ENCODE results near the gene FAM110C.
"Not testable (repeated sequence)": the region's sequence is repeated elsewhere in the genome, so short reads cannot be mapped to it uniquely, and the experiment has no call there.

FAM110C gene

DNA sequence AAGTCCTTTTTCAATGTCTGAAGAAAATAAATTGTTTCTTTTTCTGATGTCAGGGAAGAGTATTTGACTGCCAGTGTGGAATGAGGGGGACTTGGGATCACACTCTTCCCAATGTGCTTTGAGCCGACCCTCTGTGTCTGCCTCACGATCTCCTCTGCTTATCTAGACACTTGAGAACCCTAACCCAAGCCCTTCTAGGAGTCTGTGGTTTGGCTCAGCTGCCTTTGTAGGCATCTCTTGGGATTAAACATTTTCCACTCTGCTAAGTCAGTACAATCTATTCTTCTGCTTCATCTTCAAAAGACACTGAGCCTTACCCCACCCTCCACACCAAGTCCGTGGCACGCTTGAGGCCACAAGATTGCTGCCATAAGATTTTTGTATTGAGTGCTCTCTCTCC, 19.4 kb downstream of the FAM110C start:
- Histone ChIP-seq H3K4me2 (ENCODE audit: low read length) (no peak overlapping the region), H3K9me3 (ENCODE audit: low read length) (no peaks in the 10 kb centered on the region), H3K27ac (ENCODE audit: low read depth, low read length, poor library complexity, severe bottlenecking) (no peak overlapping the region), H3K9me2 (ENCODE audit: low read depth, low read length) (no peaks in the 10 kb centered on the region), H3K4me3 (ENCODE audit: low read depth, low read length, poor library complexity, severe bottlenecking) (no peak overlapping the region), H3F3A (ENCODE audit: insufficient read depth, low read length) (no peaks in the 10 kb centered on the region), H3K9ac (ENCODE audit: low read length) (no peak overlapping the region), H3K27me3 (ENCODE audit: insufficient read depth, low read length) (no peaks in the 10 kb centered on the region), H3K4me1 (ENCODE audit: insufficient read depth, low read length, severe bottlenecking) (no peaks in the 10 kb centered on the region), H4K20me1 (ENCODE audit: insufficient read depth, low read length) (no peaks in the 10 kb centered on the region), H2AFZ (ENCODE audit: low read length) (no peak overlapping the region), H3K36me3 (ENCODE audit: insufficient read depth, low read length) (no peaks in the 10 kb centered on the region), H3K79me2 (ENCODE audit: insufficient read depth, low read length) (no peaks in the 10 kb centered on the region)
- no peak for TF ChIP-seq EZH2 (IDR thresholded peaks at IDR 0.05; ENCODE audit: borderline replicate concordance, low read length)
- TF ChIP-seq, protein P1, sequence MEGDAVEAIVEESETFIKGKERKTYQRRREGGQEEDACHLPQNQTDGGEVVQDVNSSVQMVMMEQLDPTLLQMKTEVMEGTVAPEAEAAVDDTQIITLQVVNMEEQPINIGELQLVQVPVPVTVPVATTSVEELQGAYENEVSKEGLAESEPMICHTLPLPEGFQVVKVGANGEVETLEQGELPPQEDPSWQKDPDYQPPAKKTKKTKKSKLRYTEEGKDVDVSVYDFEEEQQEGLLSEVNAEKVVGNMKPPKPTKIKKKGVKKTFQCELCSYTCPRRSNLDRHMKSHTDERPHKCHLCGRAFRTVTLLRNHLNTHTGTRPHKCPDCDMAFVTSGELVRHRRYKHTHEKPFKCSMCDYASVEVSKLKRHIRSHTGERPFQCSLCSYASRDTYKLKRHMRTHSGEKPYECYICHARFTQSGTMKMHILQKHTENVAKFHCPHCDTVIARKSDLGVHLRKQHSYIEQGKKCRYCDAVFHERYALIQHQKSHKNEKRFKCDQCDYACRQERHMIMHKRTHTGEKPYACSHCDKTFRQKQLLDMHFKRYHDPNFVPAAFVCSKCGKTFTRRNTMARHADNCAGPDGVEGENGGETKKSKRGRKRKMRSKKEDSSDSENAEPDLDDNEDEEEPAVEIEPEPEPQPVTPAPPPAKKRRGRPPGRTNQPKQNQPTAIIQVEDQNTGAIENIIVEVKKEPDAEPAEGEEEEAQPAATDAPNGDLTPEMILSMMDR (IDR thresholded peaks at IDR 0.05; ENCODE audit: low read length): no peak

DNA sequence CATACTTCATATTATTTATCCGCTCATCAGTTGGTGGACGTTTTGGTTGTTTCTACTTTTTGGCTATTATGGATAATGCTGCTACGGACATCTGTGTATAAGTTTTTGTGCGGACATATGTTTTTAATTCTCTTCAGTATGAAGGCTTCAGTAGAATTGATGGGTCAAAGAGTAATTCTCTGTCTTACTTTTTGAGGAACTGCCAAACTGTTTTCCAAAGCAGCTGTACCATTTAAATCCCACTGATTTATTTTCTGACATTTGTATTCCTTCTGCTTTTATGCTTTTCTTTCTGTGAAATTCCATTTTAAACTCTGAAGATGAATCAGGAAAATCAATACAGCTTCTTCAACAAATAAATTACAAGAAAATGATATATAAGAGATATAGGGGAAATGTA, 20.8 kb downstream of the FAM110C start:
- Histone ChIP-seq H3K9ac (ENCODE audit: low read length) (no peak overlapping the region), H3K9me3 (ENCODE audit: low read length) (no peaks in the 10 kb centered on the region), H3K79me2 (ENCODE audit: insufficient read depth, low read length) (no peaks in the 10 kb centered on the region), H3K4me1 (ENCODE audit: insufficient read depth, low read length, severe bottlenecking) (no peaks in the 10 kb centered on the region), H3K9me2 (ENCODE audit: low read depth, low read length) (no peaks in the 10 kb centered on the region), H3K4me3 (ENCODE audit: low read depth, low read length, poor library complexity, severe bottlenecking) (no peak overlapping the region), H4K20me1 (ENCODE audit: insufficient read depth, low read length) (no peaks in the 10 kb centered on the region), H3K27ac (ENCODE audit: low read depth, low read length, poor library complexity, severe bottlenecking) (no peak overlapping the region), H3K36me3 (ENCODE audit: insufficient read depth, low read length) (no peaks in the 10 kb centered on the region), H3F3A (ENCODE audit: insufficient read depth, low read length) (no peaks in the 10 kb centered on the region), H3K27me3 (ENCODE audit: insufficient read depth, low read length) (no peaks in the 10 kb centered on the region), H3K4me2 (ENCODE audit: low read length) (no peak overlapping the region), H2AFZ (ENCODE audit: low read length) (no peak overlapping the region)
- no peak for TF ChIP-seq EZH2 (IDR thresholded peaks at IDR 0.05; ENCODE audit: borderline replicate concordance, low read length)
- TF ChIP-seq, protein P1 (IDR thresholded peaks at IDR 0.05; ENCODE audit: low read length): no peak

DNA sequence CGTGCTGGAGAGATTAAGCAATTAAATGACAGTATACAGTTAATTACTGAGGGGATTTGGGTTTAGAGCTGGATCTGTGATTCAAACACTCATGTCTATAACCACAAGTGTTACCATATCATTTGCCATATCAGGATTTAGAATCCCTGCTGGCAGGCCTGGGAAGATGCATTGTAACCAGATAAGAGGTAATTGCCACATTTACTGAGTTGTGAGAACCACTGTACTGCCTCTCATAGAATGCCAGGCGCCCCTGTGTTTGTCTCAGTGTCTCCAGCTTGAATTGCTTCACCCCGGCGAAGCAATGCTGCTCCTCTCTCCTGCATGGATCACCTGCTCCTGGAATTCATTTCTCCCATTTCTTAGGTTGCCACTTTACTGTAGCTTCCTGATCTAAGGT, 21.7 kb downstream of the FAM110C start:
- H3K4me3 ChIP-seq (ENCODE audit: low read depth, low read length, poor library complexity, severe bottlenecking); H3K9me2 ChIP-seq (ENCODE audit: low read depth, low read length); H3K79me2 ChIP-seq (ENCODE audit: insufficient read depth, low read length); H3K27ac ChIP-seq (ENCODE audit: low read depth, low read length, poor library complexity, severe bottlenecking); H3K4me1 ChIP-seq (ENCODE audit: insufficient read depth, low read length, severe bottlenecking); H3K36me3 ChIP-seq (ENCODE audit: insufficient read depth, low read length); H2AFZ ChIP-seq (ENCODE audit: low read length); H3K27me3 ChIP-seq (ENCODE audit: insufficient read depth, low read length); H3K9ac ChIP-seq (ENCODE audit: low read length); H3K4me2 ChIP-seq (ENCODE audit: low read length); H3F3A ChIP-seq (ENCODE audit: insufficient read depth, low read length); H4K20me1 ChIP-seq (ENCODE audit: insufficient read depth, low read length); H3K9me3 ChIP-seq (ENCODE audit: low read length): not testable (repeated sequence)

DNA sequence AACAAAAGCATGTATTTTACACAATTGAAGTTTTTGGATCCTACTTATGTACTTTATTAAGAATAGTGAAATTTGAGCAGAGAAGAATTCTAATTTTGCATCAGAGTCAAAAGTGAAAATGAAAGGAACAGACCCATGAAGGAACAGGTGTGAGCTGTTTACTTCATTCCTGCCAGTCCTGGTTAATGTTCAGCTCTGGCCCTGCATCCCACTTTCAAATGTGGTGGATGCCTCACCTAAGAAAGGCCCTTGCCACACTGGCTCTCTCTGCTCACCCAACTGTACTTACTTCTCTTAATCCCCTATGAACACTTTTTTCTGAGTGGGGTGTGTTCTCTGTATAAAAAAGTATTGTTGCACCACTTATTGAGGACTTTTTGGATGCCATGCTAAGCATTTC, 22.2 kb downstream of the FAM110C start:
- TF ChIP-seq, protein P1 (IDR thresholded peaks at IDR 0.05; ENCODE audit: low read length): no peak
- TF ChIP-seq EZH2 (IDR thresholded peaks at IDR 0.05; ENCODE audit: borderline replicate concordance, low read length): no peak
- Histone ChIP-seq H3K27ac (ENCODE audit: low read depth, low read length, poor library complexity, severe bottlenecking) (no peak overlapping the region), H3K4me3 (ENCODE audit: low read depth, low read length, poor library complexity, severe bottlenecking) (no peak overlapping the region), H3K9me2 (ENCODE audit: low read depth, low read length) (no peaks in the 10 kb centered on the region), H3K27me3 (ENCODE audit: insufficient read depth, low read length) (no peaks in the 10 kb centered on the region), H3F3A (ENCODE audit: insufficient read depth, low read length) (no peaks in the 10 kb centered on the region), H3K4me1 (ENCODE audit: insufficient read depth, low read length, severe bottlenecking) (no peaks in the 10 kb centered on the region), H3K9me3 (ENCODE audit: low read length) (no peaks in the 10 kb centered on the region), H3K4me2 (ENCODE audit: low read length) (no peak overlapping the region), H2AFZ (ENCODE audit: low read length) (no peak overlapping the region), H3K79me2 (ENCODE audit: insufficient read depth, low read length) (no peaks in the 10 kb centered on the region), H3K36me3 (ENCODE audit: insufficient read depth, low read length) (no peaks in the 10 kb centered on the region), H3K9ac (ENCODE audit: low read length) (no peak overlapping the region), H4K20me1 (ENCODE audit: insufficient read depth, low read length) (no peaks in the 10 kb centered on the region)

All from OCI-LY1 (cell line).